Activated naive CD4-positive, alpha-beta T cell (primary cell): Measurements from ENCODE around the gene CRYBA2.
A peak's percentile ranks its signal among the peaks of the same experiment; 100 is the strongest.

ENCODE experiments used
- DNase-seq, 4 experiments: peaks; one replicate each; lab custom pipeline; 2025; lab: John Stamatoyannopoulos, UW

The CRYBA2 gene

GRCh38 chr2:218999021-218999880 is 6.0 kb upstream of the CRYBA2 start:
- no peak for DNase-seq

- DNase-seq: no peak
Observed at GRCh38 chr2:218998414-218999002, 5.3 kb upstream of the CRYBA2 start.

- no peak for DNase-seq
Observed at GRCh38 chr2:218997731-218998130, 4.5 kb upstream of the CRYBA2 start.

GRCh38 chr2:218996937-218997336 is 3.7 kb upstream of the CRYBA2 start:
- DNase-seq: no peak

- peak; percentile 42 to 67 (median 56) for DNase-seq
Observed at GRCh38 chr2:218995972-218996711, 2.9 kb upstream of the CRYBA2 start.

- DNase-seq: no peak
Observed at GRCh38 chr2:218995561-218995960, 2.3 kb upstream of the CRYBA2 start.

- no peak for DNase-seq
Observed at GRCh38 chr2:218992703-218993344, 398 bp downstream of the CRYBA2 start.

- no peak for DNase-seq
Observed at GRCh38 chr2:218992196-218992595, 1.0 kb downstream of the CRYBA2 start.

GRCh38 chr2:218991674-218992168 is 1.5 kb downstream of the CRYBA2 start:
- no peak for DNase-seq

GRCh38 chr2:218990612-218991011 is 2.6 kb downstream of the CRYBA2 start:
- DNase-seq: no peak

GRCh38 chr2:218990052-218990451 is 3.2 kb downstream of the CRYBA2 start:
- DNase-seq: no peak

GRCh38 chr2:218988650-218989049 is 4.6 kb downstream of the CRYBA2 start:
- no peak for DNase-seq

- DNase-seq: no peak
Observed at GRCh38 chr2:218988164-218988563, 5.1 kb downstream of the CRYBA2 start.

- no peak for DNase-seq
Observed at GRCh38 chr2:218986148-218986761, 7.0 kb downstream of the CRYBA2 start.

- DNase-seq: no peak
Observed at GRCh38 chr2:218985325-218986091, 7.7 kb downstream of the CRYBA2 start.

- no peak for DNase-seq
Observed at GRCh38 chr2:218985021-218985324, 8.2 kb downstream of the CRYBA2 start, which contains the start of gene FEV. TSS of gene FEV (minus strand) at chr2:218985184. CDS start at chr2:218985075, 109 bp downstream.

- no peak for DNase-seq
Observed at GRCh38 chr2:218984239-218985020, 8.8 kb downstream of the CRYBA2 start.

- no peak for DNase-seq
Observed at GRCh38 chr2:218983934-218984238, 9.3 kb downstream of the CRYBA2 start.

GRCh38 chr2:218983263-218983933 is 9.8 kb downstream of the CRYBA2 start:
- no peak for DNase-seq
